Transverse colon (tissue), 4 donors: ENCODE data around the gene MYOF. TPM values are rescaled to one million over a fixed set of nuclear protein-coding genes. Genes with fewer than 3 reads are reported as not detected.
A peak's percentile ranks its signal among the peaks of the same experiment; 100 is the strongest.

Source experiments
- DNase-seq: peaks from one replicate; pipeline ENCODE4 v3.0.0-alpha.2; 2019
- H3K27ac ChIP-seq, 4 donors: fragments of 200-600 bp; sonication (generic); 2 replicates each; pipeline ENCODE4 v1.5.1; 2016 to 2018; ENCODE audit warnings: inconsistent platforms in 4 of 4
- H3K27me3 ChIP-seq: fragments of 200-600 bp; sonication (generic); 2 replicates; pipeline ENCODE4 v1.5.1; 2017; ENCODE audit warnings: inconsistent platforms
- H3K36me3 ChIP-seq, 4 donors: fragments of 200-600 bp; sonication (generic); 2 replicates each; pipeline ENCODE4 v1.5.1; 2017 to 2019; ENCODE audit warnings: inconsistent platforms in 4 of 4
- H3K4me1 ChIP-seq, 4 donors: fragments of 200-600 bp; sonication (generic); 2 replicates each; pipeline ENCODE4 v1.5.1; 2017 to 2020; ENCODE audit warnings: inconsistent platforms in 4 of 4
- H3K4me3 ChIP-seq, 4 donors: fragments of 200-600 bp; sonication (generic); 1 replicate in 1 of 4; 2 replicates in 3 of 4; pipeline versions ENCODE4 v1.5.1 to v1.6.1; 2017 to 2019; ENCODE audit warnings: inconsistent platforms in 4 of 4
- H3K9me3 ChIP-seq, 2 donors: fragments of 200-600 bp; sonication (generic); 2 replicates each; pipeline ENCODE4 v1.5.1; 2017 to 2019; ENCODE audit warnings: inconsistent platforms in 2 of 2
- EP300 ChIP-seq: sonication (generic); formaldehyde crosslinking; IDR thresholded peaks from one replicate; pipeline ENCODE4 v1.6.1; 2017; ENCODE audit warnings: antibody characterized with exemption, low read depth
- POLR2A ChIP-seq: fragments of 450-650 bp; IDR thresholded peaks from one replicate; pipeline ENCODE4 v1.6.1; 2016; ENCODE audit warnings: antibody characterized with exemption, mild to moderate bottlenecking, moderate library complexity
- POLR2AphosphoS5 ChIP-seq, 3 donors: sonication (generic); formaldehyde crosslinking; IDR thresholded peaks; one replicate each; pipeline ENCODE4 v1.6.1; 2016; ENCODE audit warnings: antibody characterized with exemption in 3 of 3
- WGBS, 2 donors: methylation state at CpG; one replicate each; pipeline ENCODE4 v1.1.5; 2018; ENCODE audit warnings: low coverage in 1 of 2; 5-methylcytosine and 5-hydroxymethylcytosine counted together
- in situ Hi-C, 4 donors: fragments of 200-750 bp; cut with MboI; loops; one replicate each; pipeline versions ENCODE4 v1.15.0 to v1.15.1; 2017; ENCODE audit warnings: low sequenced_read_pairs in 3 of 4, low pct_ligation_motif_present in 1 of 4, low pct_unique_long_range_greater_than_20kb in 1 of 4
- intact Hi-C: fragments of 100-400 bp; cut with DNase I; formaldehyde crosslinking; loops from one replicate; pipeline ENCODE4 v1.15.1; 2023; ENCODE audit warnings: low total_unique reads
- total RNA-seq, 4 donors: library from RNA; depleted of rRNA; stranded (reverse); fragments of >200 nt; gene quantifications; one replicate each; pipeline ENCODE4 v1.1.0, GENCODE V29; 2016
- TF ChIP-seq, protein P1 (sequence below), 5 experiments: fragments of 200-600 bp in 3 of 5; fragments of 450-650 bp in 2 of 5; sonication (generic) in 3 of 5; IDR thresholded peaks; 1 replicate in 2 of 5; 2 replicates in 3 of 5; pipeline ENCODE4 v1.5.1; 2016 to 2017; ENCODE audit warnings: antibody characterized with exemption in 5 of 5, inconsistent platforms in 3 of 5, mild to moderate bottlenecking in 2 of 5, moderate library complexity in 1 of 5

Gene MYOF
- total RNA-seq, 4 donors from 2014 or later: 18.9 to 57.2 (median 50.2) TPM

DNA sequence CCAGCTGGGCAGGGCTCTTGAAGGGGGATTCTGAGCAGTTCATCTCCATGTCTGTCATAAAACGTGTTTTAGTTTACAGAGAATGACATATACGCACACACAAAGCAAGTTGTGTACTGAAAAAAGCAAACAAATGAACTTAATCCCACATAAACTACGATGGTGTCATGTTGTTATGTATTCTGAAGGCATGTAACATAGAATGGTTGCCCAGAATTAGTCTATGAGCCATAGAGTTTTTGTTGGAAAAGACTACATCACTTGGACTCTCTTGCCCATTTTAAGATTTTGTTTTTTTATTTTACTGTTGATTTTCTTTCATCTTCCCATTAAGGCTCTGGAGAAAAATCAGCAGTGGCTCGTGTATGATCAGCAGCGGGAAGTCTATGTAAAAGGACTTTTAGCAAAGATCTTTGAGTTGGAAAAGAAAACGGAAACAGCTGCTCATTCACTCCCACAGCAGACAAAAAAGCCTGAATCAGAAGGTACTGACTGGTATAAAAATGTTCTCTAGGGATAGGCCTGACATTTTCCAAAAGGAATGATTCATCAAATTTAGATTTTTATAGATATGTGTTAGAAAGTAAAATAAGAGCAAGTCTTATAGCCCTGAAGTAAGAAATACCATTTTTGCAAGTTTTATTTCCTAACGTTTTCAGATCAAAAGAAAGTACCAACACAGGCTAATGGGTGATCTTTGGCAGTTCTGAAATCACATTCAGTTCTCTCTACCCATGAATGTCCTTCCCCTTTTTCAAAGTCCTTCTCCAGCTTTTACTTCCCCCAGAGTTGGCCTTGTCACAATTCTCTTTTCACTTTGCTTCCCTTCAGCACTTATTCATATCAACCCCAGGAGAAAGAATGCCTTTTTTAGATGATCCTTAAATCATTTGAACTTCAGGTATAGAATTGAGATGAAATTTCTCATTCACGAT, 33.2 kb upstream of the MYOF start:
- intact Hi-C loops: no loop called here
- WGBS, 2 donors: 69 to 76% methylated on average over 7 to 8 of the region's 8 CpGs

DNA sequence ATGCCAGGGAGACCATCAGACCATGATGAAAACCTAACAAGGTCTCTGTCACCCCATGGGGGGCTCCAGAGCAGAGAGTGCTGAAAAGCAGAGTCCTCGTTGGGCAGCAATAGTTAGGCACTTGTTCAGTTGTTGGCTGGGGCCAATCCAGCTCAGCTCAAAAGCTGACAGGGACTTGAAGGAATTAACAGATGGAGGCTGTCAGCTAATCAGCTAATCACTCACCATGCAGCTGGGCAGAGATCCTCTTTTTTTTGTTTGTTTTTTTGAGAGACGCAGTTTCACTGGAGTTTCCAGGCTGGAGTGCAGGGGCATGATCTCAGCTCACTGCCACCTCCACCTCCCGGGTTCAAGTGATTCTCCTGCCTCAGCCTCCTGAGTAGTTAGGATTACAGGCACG, 32.4 kb upstream of the MYOF start:
- WGBS, 2 donors: 90 to 100% methylated on average over 1 to 4 of the region's 4 CpGs
- DNase-seq: no peak
- H3K9me3 ChIP-seq: no peaks in the 10 kb centered on the region
- no peak for TF ChIP-seq POLR2A
- TF ChIP-seq, protein P1, sequence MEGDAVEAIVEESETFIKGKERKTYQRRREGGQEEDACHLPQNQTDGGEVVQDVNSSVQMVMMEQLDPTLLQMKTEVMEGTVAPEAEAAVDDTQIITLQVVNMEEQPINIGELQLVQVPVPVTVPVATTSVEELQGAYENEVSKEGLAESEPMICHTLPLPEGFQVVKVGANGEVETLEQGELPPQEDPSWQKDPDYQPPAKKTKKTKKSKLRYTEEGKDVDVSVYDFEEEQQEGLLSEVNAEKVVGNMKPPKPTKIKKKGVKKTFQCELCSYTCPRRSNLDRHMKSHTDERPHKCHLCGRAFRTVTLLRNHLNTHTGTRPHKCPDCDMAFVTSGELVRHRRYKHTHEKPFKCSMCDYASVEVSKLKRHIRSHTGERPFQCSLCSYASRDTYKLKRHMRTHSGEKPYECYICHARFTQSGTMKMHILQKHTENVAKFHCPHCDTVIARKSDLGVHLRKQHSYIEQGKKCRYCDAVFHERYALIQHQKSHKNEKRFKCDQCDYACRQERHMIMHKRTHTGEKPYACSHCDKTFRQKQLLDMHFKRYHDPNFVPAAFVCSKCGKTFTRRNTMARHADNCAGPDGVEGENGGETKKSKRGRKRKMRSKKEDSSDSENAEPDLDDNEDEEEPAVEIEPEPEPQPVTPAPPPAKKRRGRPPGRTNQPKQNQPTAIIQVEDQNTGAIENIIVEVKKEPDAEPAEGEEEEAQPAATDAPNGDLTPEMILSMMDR (IDR thresholded peaks at IDR 0.05): no peak
- no peak for TF ChIP-seq POLR2AphosphoS5 (IDR thresholded peaks at IDR 0.05)
- no peak for TF ChIP-seq EP300
- H3K4me3 ChIP-seq: no peak overlapping the region
- in situ Hi-C loops: loop anchor here in 1 of 4 donors (25.0 kb wide), 1 partner anchor 427 kb away; no protein-coding TSS in a partner anchor
- peak overlapping the region in 3 of 4 donors; percentile 12 to 42 (median 19) for H3K27ac ChIP-seq
- H3K36me3 ChIP-seq: no peaks in the 10 kb centered on the region
- no peaks in the 10 kb centered on the region for H3K27me3 ChIP-seq
- H3K4me1 ChIP-seq: no peaks in the 10 kb centered on the region
- intact Hi-C loops: no loop called here

More for the DNA sequence above, 33.2 kb upstream of the MYOF start:
- in situ Hi-C loops: loop anchor here in 1 of 4 donors (25.0 kb wide), 1 partner anchor 428 kb away; no protein-coding TSS in a partner anchor
- no peak for DNase-seq
- Histone ChIP-seq H3K27ac (peak overlapping the region in 3 of 4 donors; percentile 12 to 42 (median 31)), H3K36me3 (no peaks in the 10 kb centered on the region), H3K4me1 (no peaks in the 10 kb centered on the region), H3K27me3 (no peaks in the 10 kb centered on the region), H3K4me3 (no peak overlapping the region), H3K9me3 (no peaks in the 10 kb centered on the region)
- TF ChIP-seq EP300 (no peak), POLR2A (no peak), POLR2AphosphoS5 (IDR thresholded peaks at IDR 0.05) (no peak)
- TF ChIP-seq, protein P1 (IDR thresholded peaks at IDR 0.05): no peak

GRCh38 chr10:93513091-93513490, 31.0 kb upstream of the MYOF start:
- 92% methylated on average over 1 of the region's 1 CpG; no CpG with 5 or more reads in 1 of the 2 donors for WGBS, 2 donors
- Histone ChIP-seq H3K4me3 (no peak overlapping the region), H3K9me3 (no peaks in the 10 kb centered on the region), H3K4me1 (no peaks in the 10 kb centered on the region), H3K27ac (no peak overlapping the region), H3K36me3 (no peaks in the 10 kb centered on the region), H3K27me3 (no peaks in the 10 kb centered on the region)
- no peak for DNase-seq
- TF ChIP-seq EP300 (no peak), POLR2AphosphoS5 (IDR thresholded peaks at IDR 0.05) (no peak), POLR2A (no peak)
- TF ChIP-seq, protein P1 (IDR thresholded peaks at IDR 0.05): no peak
- intact Hi-C loops (no loop called here), in situ Hi-C loops (loop anchor here in 1 of 4 donors (25.0 kb wide), 1 partner anchor 426 kb away; no protein-coding TSS in a partner anchor)

DNA sequence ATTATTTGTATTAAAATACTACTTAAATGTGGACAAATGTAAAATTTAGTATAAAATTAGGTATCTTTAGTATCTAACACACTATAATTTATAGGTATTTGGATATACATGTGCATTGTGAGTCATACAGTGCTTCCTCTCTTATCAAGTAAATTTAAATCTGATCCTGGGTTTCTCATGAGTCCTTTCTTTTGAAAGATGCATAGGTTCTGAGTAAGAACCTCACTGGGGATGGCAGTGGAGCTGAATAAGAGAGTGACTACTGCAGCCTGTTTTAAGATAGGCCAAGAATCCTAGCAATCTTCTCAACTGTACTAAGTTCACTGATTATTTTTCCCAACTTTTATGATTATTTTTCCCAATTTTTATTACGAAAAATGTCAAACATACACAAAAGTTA, 30.4 kb upstream of the MYOF start:
- in situ Hi-C loops (loop anchor here in 1 of 4 donors (25.0 kb wide), 1 partner anchor 425 kb away; no protein-coding TSS in a partner anchor), intact Hi-C loops (no loop called here)
- Histone ChIP-seq H3K36me3 (no peaks in the 10 kb centered on the region), H3K9me3 (no peaks in the 10 kb centered on the region), H3K27me3 (no peaks in the 10 kb centered on the region), H3K4me1 (no peaks in the 10 kb centered on the region), H3K4me3 (no peak overlapping the region), H3K27ac (no peak overlapping the region)
- TF ChIP-seq, protein P1 (IDR thresholded peaks at IDR 0.05): no peak
- TF ChIP-seq EP300 (no peak), POLR2A (no peak), POLR2AphosphoS5 (IDR thresholded peaks at IDR 0.05) (no peak)
- no peak for DNase-seq
- WGBS, 2 donors: 94 to 100% methylated on average over 1 of the region's 1 CpG
